Measurements from ENCODE around the gene CPSF3.

CPSF3 gene

DNA sequence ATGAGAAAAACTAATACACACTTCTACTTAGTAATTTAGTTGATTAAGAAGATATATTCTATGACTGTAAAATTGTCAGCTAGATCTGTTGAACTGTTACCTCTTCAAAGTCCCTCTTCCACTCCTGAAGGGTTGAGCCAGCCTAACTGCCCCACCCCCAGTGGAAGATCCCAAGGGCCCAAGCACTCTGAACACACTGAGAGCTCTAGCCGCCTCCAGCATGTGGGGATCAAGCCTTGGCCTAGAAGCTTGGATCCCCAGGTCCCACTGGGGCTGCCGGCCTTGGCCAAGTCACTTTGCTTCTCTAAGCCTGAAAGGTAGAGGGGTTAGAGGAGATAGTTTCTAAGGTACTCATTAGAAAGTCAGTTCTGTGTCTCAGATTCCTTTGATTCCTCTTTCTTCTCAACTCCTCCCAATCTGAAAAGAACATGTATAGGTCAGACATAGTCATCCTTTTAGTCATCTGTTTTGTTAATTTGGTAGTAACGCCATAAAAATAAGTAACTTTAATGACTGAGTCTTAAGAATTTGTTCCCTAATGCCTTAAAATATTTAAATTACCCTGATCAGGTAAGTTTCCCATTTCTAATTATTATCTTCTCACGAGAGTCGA, 5.6 kb downstream of the CPSF3 start:
- H3K9ac ChIP-seq (ENCODE audit: low read length) = no peak overlapping the region
- H3K27me3 ChIP-seq (ENCODE audit: insufficient read depth, low read length, poor library complexity) = no peaks in the 10 kb centered on the region
- H3K4me3 ChIP-seq (ENCODE audit: low read length) = no peak overlapping the region
- no peak overlapping the region for H2BK15ac ChIP-seq (replicated peaks; ENCODE audit: low read depth)
- no peak overlapping the region for H3K4ac ChIP-seq (ENCODE audit: low read depth, low read length)
- H3K36me3 ChIP-seq (ENCODE audit: control insufficient read depth, insufficient read depth, low read length) = peaks cover 3% of the 10 kb centered on the region
- peaks cover 2% of the 10 kb centered on the region for H3K4me1 ChIP-seq (ENCODE audit: control insufficient read depth, low read depth, low read length)
- peaks cover 7% of the 10 kb centered on the region for H3K79me2 ChIP-seq (ENCODE audit: control insufficient read depth, insufficient read depth, low read length)
- H3K56ac ChIP-seq (ENCODE audit: low read length) = no peak overlapping the region
- no peak overlapping the region for H3K18ac ChIP-seq (ENCODE audit: low read length)
- H2AK5ac ChIP-seq (ENCODE audit: low read length) = no peak overlapping the region
- H3K27ac ChIP-seq (ENCODE audit: low read depth, low read length) = no peak overlapping the region
- peaks cover 12% of the 10 kb centered on the region for H3K79me1 ChIP-seq (ENCODE audit: low read length)
- no peak overlapping the region for H3K4me2 ChIP-seq (ENCODE audit: low read length)
- H4K8ac ChIP-seq (ENCODE audit: low read depth, low read length) = no peak overlapping the region
- no peak overlapping the region for H2BK5ac ChIP-seq (ENCODE audit: low read length)
- no peak overlapping the region for H2BK120ac ChIP-seq (ENCODE audit: low read depth, low read length)
- no peak for DNase-seq
- WGBS (ENCODE audit: extremely low coverage, insufficient coverage, low lambda C conversion rate) = no CpG with 5 or more reads among the region's 5 CpGs
- H4K5ac ChIP-seq (ENCODE audit: low read length) = no peak overlapping the region
- no peak overlapping the region for H3K23ac ChIP-seq (ENCODE audit: low read length)

- no CpG with 5 or more reads among the region's 2 CpGs for WGBS (ENCODE audit: extremely low coverage, insufficient coverage, low lambda C conversion rate)
- Histone ChIP-seq H2BK5ac (ENCODE audit: low read length) (no peak overlapping the region), H3K56ac (ENCODE audit: low read length) (no peak overlapping the region), H3K4ac (ENCODE audit: low read depth, low read length) (no peak overlapping the region), H2AK5ac (ENCODE audit: low read length) (no peak overlapping the region), H2BK120ac (ENCODE audit: low read depth, low read length) (no peak overlapping the region), H3K27me3 (ENCODE audit: insufficient read depth, low read length, poor library complexity) (no peaks in the 10 kb centered on the region), H3K9ac (ENCODE audit: low read length) (no peak overlapping the region), H3K4me2 (ENCODE audit: low read length) (no peak overlapping the region), H3K27ac (ENCODE audit: low read depth, low read length) (no peak overlapping the region), H3K4me1 (ENCODE audit: control insufficient read depth, low read depth, low read length) (no peaks in the 10 kb centered on the region), H4K8ac (ENCODE audit: low read depth, low read length) (no peak overlapping the region), H3K79me1 (ENCODE audit: low read length) (peaks cover 8% of the 10 kb centered on the region), H3K4me3 (ENCODE audit: low read length) (no peak overlapping the region), H3K23ac (ENCODE audit: low read length) (no peak overlapping the region), H3K79me2 (ENCODE audit: control insufficient read depth, insufficient read depth, low read length) (no peaks in the 10 kb centered on the region), H4K5ac (ENCODE audit: low read length) (no peak overlapping the region), H3K36me3 (ENCODE audit: control insufficient read depth, insufficient read depth, low read length) (peaks cover 3% of the 10 kb centered on the region), H2BK15ac (replicated peaks; ENCODE audit: low read depth) (no peak overlapping the region), H3K18ac (ENCODE audit: low read length) (no peak overlapping the region)
- no peak for DNase-seq
Observed at GRCh38 chr2:9430316-9431293, 7.2 kb downstream of the CPSF3 start.

DNA sequence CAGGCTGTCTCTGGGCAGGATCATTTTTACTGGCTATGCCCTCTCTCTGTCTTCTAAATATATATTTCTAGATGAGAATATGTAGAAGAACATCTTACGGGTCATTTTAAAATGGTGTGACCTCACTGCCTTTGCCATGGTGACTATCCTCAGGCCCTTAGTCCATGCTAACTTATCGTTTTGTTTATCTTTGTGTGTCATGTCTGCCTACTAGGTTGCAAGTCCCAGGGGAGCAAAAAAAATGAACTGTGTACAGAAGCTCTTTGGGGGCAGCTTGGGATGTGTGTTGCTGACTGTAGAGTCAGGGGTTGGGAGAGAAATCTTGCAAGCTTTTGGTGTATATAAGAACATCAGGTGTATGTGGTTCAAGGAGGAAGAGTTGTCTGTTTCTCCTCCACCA, 11.0 kb downstream of the CPSF3 start:
- Histone ChIP-seq H3K79me2 (ENCODE audit: control insufficient read depth, insufficient read depth, low read length) (no peaks in the 10 kb centered on the region), H2BK5ac (ENCODE audit: low read length) (no peak overlapping the region), H3K79me1 (ENCODE audit: low read length) (no peaks in the 10 kb centered on the region), H3K27me3 (ENCODE audit: insufficient read depth, low read length, poor library complexity) (no peaks in the 10 kb centered on the region), H3K36me3 (ENCODE audit: control insufficient read depth, insufficient read depth, low read length) (peaks cover 4% of the 10 kb centered on the region), H3K23ac (ENCODE audit: low read length) (no peak overlapping the region), H2AK5ac (ENCODE audit: low read length) (no peak overlapping the region), H3K4ac (ENCODE audit: low read depth, low read length) (no peak overlapping the region), H4K5ac (ENCODE audit: low read length) (no peak overlapping the region), H3K18ac (ENCODE audit: low read length) (no peak overlapping the region), H3K27ac (ENCODE audit: low read depth, low read length) (no peak overlapping the region), H3K4me2 (ENCODE audit: low read length) (no peak overlapping the region), H3K4me1 (ENCODE audit: control insufficient read depth, low read depth, low read length) (no peaks in the 10 kb centered on the region), H2BK15ac (replicated peaks; ENCODE audit: low read depth) (no peak overlapping the region), H3K9ac (ENCODE audit: low read length) (no peak overlapping the region), H4K8ac (ENCODE audit: low read depth, low read length) (no peak overlapping the region), H3K56ac (ENCODE audit: low read length) (no peak overlapping the region), H3K4me3 (ENCODE audit: low read length) (no peak overlapping the region), H2BK120ac (ENCODE audit: low read depth, low read length) (no peak overlapping the region)
- no peak for DNase-seq
- WGBS (ENCODE audit: extremely low coverage, insufficient coverage, low lambda C conversion rate) = no CpG with 5 or more reads among the region's 2 CpGs

GRCh38 chr2:9439536-9439935, 16.1 kb downstream of the CPSF3 start:
- WGBS (ENCODE audit: extremely low coverage, insufficient coverage, low lambda C conversion rate) = no CpG with 5 or more reads among the region's 1 CpG
- H4K8ac ChIP-seq (ENCODE audit: low read depth, low read length) = no peak overlapping the region
- H4K5ac ChIP-seq (ENCODE audit: low read length) = no peak overlapping the region
- H3K56ac ChIP-seq (ENCODE audit: low read length) = no peak overlapping the region
- no peak overlapping the region for H3K4me2 ChIP-seq (ENCODE audit: low read length)
- H3K9ac ChIP-seq (ENCODE audit: low read length) = no peak overlapping the region
- no peak overlapping the region for H2BK15ac ChIP-seq (replicated peaks; ENCODE audit: low read depth)
- H3K36me3 ChIP-seq (ENCODE audit: control insufficient read depth, insufficient read depth, low read length) = peaks cover 18% of the 10 kb centered on the region
- no peak overlapping the region for H2BK120ac ChIP-seq (ENCODE audit: low read depth, low read length)
- H3K79me2 ChIP-seq (ENCODE audit: control insufficient read depth, insufficient read depth, low read length) = no peaks in the 10 kb centered on the region
- H3K4ac ChIP-seq (ENCODE audit: low read depth, low read length) = no peak overlapping the region
- no peaks in the 10 kb centered on the region for H3K4me1 ChIP-seq (ENCODE audit: control insufficient read depth, low read depth, low read length)
- H3K18ac ChIP-seq (ENCODE audit: low read length) = no peak overlapping the region
- H2AK5ac ChIP-seq (ENCODE audit: low read length) = no peak overlapping the region
- no peaks in the 10 kb centered on the region for H3K27me3 ChIP-seq (ENCODE audit: insufficient read depth, low read length, poor library complexity)
- no peak overlapping the region for H3K27ac ChIP-seq (ENCODE audit: low read depth, low read length)
- DNase-seq = no peak
- H2BK5ac ChIP-seq (ENCODE audit: low read length) = no peak overlapping the region
- no peak overlapping the region for H3K4me3 ChIP-seq (ENCODE audit: low read length)
- H3K23ac ChIP-seq (ENCODE audit: low read length) = no peak overlapping the region
- no peaks in the 10 kb centered on the region for H3K79me1 ChIP-seq (ENCODE audit: low read length)

GRCh38 chr2:9440058-9440727, 16.7 kb downstream of the CPSF3 start:
- H3K36me3 ChIP-seq (ENCODE audit: control insufficient read depth, insufficient read depth, low read length) = peaks cover 18% of the 10 kb centered on the region

More at GRCh38 chr2:9440058-9440727, 16.7 kb downstream of the CPSF3 start:
- no CpG with 5 or more reads among the region's 1 CpG for WGBS (ENCODE audit: extremely low coverage, insufficient coverage, low lambda C conversion rate)
- no peak overlapping the region for H3K27ac ChIP-seq (ENCODE audit: low read depth, low read length)
- no peak overlapping the region for H2BK15ac ChIP-seq (replicated peaks; ENCODE audit: low read depth)
- no peak overlapping the region for H4K5ac ChIP-seq (ENCODE audit: low read length)
- no peak overlapping the region for H3K23ac ChIP-seq (ENCODE audit: low read length)
- H2BK5ac ChIP-seq (ENCODE audit: low read length) = no peak overlapping the region
- no peaks in the 10 kb centered on the region for H3K27me3 ChIP-seq (ENCODE audit: insufficient read depth, low read length, poor library complexity)
- H3K4me3 ChIP-seq (ENCODE audit: low read length) = no peak overlapping the region
- H3K56ac ChIP-seq (ENCODE audit: low read length) = no peak overlapping the region
- no peak overlapping the region for H3K18ac ChIP-seq (ENCODE audit: low read length)
- H2AK5ac ChIP-seq (ENCODE audit: low read length) = no peak overlapping the region
- no peak overlapping the region for H2BK120ac ChIP-seq (ENCODE audit: low read depth, low read length)
- H3K9ac ChIP-seq (ENCODE audit: low read length) = no peak overlapping the region
- H3K4ac ChIP-seq (ENCODE audit: low read depth, low read length) = no peak overlapping the region
- H3K4me1 ChIP-seq (ENCODE audit: control insufficient read depth, low read depth, low read length) = no peaks in the 10 kb centered on the region
- no peak overlapping the region for H4K8ac ChIP-seq (ENCODE audit: low read depth, low read length)
- no peaks in the 10 kb centered on the region for H3K79me1 ChIP-seq (ENCODE audit: low read length)
- no peak for DNase-seq
- H3K79me2 ChIP-seq (ENCODE audit: control insufficient read depth, insufficient read depth, low read length) = no peaks in the 10 kb centered on the region
- H3K4me2 ChIP-seq (ENCODE audit: low read length) = no peak overlapping the region
